GM15510 (cell line): ENCODE data around the gene MSI2.

Experiments used
- POLR2A ChIP-seq: IDR thresholded peaks from 3 replicates; pipeline ENCODE4 v1.6.1; 2011; ENCODE audit warnings: borderline replicate concordance; ENCODE audit not compliant: insufficient read length; ENCODE audit errors: extremely low read depth

Gene MSI2

GRCh38 chr17:57663326-57664070, 407.2 kb downstream of the MSI2 start:
- no peak for TF ChIP-seq POLR2A

DNA sequence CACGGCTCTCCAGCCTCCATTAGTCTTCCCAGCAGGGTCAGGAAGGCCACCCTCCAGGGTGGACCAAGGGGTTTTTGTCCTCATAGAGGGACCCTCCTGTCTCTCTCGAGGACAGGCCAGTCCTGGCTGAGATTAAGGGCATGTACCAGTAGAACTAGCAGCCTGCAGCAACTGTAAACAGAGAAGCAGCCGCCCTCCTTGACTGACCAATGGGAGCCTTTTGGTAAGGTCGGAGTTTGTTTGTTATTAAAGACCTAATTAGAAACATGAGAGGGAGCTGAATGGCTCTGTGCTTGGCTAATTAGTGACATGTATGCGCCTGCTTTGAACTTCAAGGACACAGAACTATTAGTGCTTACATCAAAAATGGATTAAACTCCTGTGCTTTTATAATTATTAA, 408.8 kb downstream of the MSI2 start:
- no peak for TF ChIP-seq POLR2A

DNA sequence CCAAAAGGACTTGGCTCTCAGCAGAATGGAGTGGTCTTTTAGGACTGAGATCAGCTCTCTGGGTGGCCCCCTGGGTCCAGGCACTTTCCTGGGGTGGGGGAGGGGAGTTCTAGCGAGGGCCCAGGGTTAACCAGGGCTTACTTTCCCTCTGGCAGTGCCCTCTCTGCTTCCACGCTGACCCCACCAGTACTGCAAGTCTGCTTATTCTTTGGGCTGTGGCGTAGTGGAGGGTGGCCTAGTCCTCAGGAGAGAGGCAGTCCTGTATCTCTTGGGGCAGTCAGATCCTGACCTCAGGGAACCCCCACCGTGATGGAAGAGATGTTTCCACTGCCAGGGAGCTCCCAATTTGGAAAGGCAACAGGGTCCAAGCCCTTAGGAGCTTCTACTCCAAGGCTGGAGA, 409.4 kb downstream of the MSI2 start:
- TF ChIP-seq POLR2A: no peak

DNA sequence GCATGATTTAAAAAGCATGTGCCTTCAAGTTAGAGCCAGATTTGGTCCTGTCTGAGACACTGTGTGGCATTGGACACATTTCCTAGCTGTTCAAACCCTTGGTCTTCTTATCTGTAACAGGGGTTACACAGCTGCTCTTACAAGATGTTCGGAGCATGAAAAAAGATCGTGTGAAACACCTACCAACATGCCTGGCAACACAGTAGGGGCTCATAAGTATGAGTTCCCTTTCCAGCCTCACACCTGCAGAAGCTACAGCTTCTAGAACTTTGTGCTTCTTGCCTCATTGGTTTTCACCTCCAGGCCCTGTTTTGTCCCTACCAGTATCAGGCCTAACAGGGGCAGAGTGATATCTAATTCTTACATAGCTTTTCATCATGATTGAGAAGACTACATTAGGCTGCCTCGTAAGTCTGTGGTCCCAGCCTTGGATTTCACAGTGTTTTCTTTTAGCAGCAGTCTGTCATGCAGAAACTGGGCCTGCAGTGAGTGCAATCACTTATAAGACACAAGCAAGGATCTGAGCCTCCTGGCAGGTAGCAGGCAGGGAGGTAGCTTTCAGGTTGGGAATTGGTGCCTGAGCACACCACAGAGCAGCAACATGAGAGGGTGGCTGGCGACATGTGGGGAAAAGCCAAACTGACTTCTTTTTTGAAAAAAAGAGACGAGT, 410.0 kb downstream of the MSI2 start:
- no peak for TF ChIP-seq POLR2A

DNA sequence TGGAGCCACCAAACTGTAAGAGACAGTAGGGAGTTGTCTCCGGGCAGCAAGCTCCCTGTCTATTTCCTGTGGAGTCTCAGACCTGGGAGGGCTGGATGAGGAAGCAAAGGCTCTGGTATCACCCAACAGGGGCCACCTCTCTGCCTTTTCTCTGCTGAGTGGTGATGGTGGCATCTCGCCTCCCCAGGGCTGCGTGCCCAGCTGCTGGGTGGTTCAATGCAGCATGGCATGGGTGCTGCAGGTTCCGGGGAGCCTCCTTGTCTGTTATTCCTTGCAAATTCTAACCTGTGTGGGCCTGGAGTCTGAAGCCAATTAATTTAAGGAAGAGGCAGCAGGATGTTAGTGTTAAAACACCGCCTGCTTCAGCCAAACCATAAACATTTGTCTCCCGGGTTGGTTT, 410.6 kb downstream of the MSI2 start:
- no peak for TF ChIP-seq POLR2A

DNA sequence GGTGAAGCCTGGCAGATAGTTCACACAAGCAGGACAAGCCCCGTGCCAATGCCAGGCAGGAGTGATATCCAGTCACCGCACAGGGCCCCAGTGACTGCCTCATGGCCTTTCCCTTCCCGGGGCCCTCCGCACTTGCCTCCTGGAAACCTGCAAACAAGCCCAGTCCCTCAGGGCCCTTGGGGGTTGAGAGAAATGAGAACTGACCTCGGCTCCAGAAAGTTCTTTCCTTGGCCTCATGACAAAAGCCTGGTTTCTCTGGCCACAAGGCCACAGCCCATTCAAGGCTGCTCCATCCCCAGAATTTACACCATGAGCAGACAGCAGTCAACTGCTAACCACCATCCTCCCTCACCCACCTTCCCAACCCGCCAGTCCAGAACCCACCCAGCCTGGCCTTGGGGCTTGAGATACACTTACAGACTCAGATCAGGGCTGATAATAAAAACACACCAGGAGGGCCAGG, 411.2 kb downstream of the MSI2 start:
- TF ChIP-seq POLR2A: no peak

DNA sequence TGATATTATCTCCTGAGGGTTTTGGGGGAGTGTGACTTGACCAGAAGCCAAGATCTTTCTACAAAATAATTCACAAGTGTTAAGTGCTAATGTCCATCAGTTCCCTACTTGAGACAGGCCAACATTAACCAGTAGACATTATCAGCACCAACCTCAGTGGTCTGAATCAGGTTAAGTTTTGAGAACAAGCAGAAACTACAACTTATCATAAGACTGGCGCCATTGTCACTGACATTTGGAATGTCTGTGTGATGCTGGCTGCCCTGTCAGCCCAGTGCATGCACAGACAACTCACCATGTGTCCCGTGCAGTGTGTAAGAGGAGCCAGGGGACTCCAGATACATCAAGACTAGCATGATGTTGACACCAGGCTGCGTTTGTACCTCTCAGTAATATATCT, 412.0 kb downstream of the MSI2 start:
- TF ChIP-seq POLR2A: no peak

GRCh38 chr17:57669671-57670529, 413.6 kb downstream of the MSI2 start:
- TF ChIP-seq POLR2A: no peak

DNA sequence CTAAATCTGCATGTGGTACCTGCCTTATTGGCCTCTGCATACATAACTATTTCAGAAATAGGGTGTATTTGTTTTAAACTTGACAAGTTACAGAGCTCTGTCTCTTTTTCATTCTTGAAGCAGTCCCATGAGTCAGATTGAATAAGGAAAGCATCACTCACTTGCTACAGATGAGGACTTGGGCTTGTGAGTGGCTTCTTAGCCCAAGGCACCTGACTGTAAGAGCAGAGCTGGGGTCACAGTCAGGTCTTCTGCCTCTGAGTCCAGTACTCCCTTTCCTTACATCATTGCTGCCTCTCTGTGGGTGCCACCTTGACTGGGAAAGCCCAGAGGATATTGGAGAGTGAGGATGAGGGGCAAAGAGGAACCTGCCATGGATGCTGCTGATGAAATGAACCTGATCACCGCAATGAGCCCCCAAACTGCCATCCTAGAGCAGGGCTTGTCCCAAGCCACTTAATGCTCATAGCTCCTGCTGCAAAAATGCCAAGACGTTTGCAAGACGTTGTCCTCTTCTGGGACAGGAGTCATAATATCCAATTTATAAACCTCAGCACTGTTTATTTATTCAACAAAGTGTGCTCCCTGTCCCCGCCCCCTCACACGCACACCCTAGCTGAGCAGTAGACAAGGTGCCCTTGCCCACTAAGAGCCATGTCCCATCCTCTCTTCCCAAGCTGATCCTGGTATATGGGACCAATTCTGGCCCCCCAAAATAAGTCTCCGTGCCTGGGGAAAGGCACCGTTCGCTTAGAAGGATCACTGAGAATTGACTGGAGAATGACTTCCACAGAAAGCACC, 414.6 kb downstream of the MSI2 start:
- TF ChIP-seq POLR2A: no peak

- no peak for TF ChIP-seq POLR2A
Observed at GRCh38 chr17:57671667-57672632, 415.6 kb downstream of the MSI2 start.

GRCh38 chr17:57672971-57673370, 416.6 kb downstream of the MSI2 start:
- no peak for TF ChIP-seq POLR2A

DNA sequence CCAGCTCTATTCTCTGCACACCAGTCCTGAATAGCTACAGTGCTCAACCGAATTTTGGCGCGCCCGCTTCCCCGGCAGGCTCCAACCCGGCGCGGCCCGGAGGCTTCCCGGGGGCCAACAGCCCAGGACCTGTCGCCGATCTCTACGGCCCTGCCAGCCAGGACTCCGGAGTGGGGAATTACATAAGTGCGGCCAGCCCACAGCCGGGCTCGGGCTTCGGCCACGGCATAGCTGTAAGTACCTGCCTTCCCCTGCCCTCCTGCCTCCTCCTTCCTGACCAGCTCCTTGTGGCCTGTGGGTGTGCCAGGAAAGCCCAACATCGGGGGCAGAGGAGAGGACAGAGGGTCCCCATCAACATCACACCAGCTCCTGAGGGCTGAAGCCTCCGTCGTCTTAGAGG, 418.6 kb downstream of the MSI2 start:
- TF ChIP-seq POLR2A: no peak
